Fibroblast of lung (primary cell): ENCODE data around the gene RNF220. TPM values are rescaled to one million over a fixed set of nuclear protein-coding genes. Genes with fewer than 3 reads are reported as not detected.

Source experiments
- DNase-seq, 2 donors: peaks; one replicate each; pipeline versions ENCODE4 v3.0.0 to v3.0.0-alpha.2; 2010; ENCODE audit warnings: low read depth in 2 of 2
- H2AFZ ChIP-seq: 2 replicates; pipeline ENCODE4 v1.5.1; 2012; ENCODE audit warnings: low read length, control low read depth, inconsistent platforms
- H3K27ac ChIP-seq: 2 replicates; pipeline ENCODE4 v1.5.1; 2011; ENCODE audit warnings: low read length, control low read depth; ENCODE audit not compliant: insufficient read depth
- H3K27me3 ChIP-seq: 2 replicates; pipeline ENCODE4 v1.5.1; 2011; ENCODE audit warnings: mild to moderate bottlenecking, low read length; ENCODE audit not compliant: control insufficient read depth, insufficient read depth
- H3K36me3 ChIP-seq: 2 replicates; pipeline ENCODE4 v1.5.1; 2011; ENCODE audit warnings: low read length; ENCODE audit not compliant: control insufficient read depth, insufficient read depth
- H3K4me1 ChIP-seq: 2 replicates; pipeline ENCODE4 v1.5.1; 2011; ENCODE audit warnings: low read length; ENCODE audit not compliant: control insufficient read depth, insufficient read depth; ENCODE audit errors: extremely low read depth
- H3K4me2 ChIP-seq: 2 replicates; pipeline ENCODE4 v1.5.1; 2011; ENCODE audit warnings: low read length, control low read depth; ENCODE audit not compliant: insufficient read depth; ENCODE audit errors: extremely low read depth
- H3K4me3 ChIP-seq, 4 experiments: fragments of 200-600 bp in 1 of 4; sonication (generic) in 1 of 4; replicated peaks in 1 of 4; 2 replicates each; pipeline ENCODE4 v1.5.1; 2011 to 2016; ENCODE audit warnings: low read length in 4 of 4, low read depth in 3 of 4, mild to moderate bottlenecking in 3 of 4, control low read depth in 2 of 4, inconsistent platforms in 1 of 4, mixed read lengths in 1 of 4; ENCODE audit not compliant: insufficient read depth in 1 of 4; ENCODE audit errors: control extremely low read depth in 1 of 4
- H3K79me2 ChIP-seq: 2 replicates; pipeline ENCODE4 v1.5.1; 2012; ENCODE audit warnings: mild to moderate bottlenecking, low read length, inconsistent platforms; ENCODE audit not compliant: control insufficient read depth, insufficient read depth
- H3K9ac ChIP-seq: 2 replicates; pipeline ENCODE4 v1.5.1; 2011; ENCODE audit warnings: mild to moderate bottlenecking, low read length, control low read depth; ENCODE audit not compliant: insufficient read depth
- H3K9me3 ChIP-seq: 2 replicates; pipeline ENCODE4 v1.5.1; 2012; ENCODE audit warnings: low read depth, low read length; ENCODE audit not compliant: control insufficient read depth, insufficient read depth
- H4K20me1 ChIP-seq: 2 replicates; pipeline ENCODE4 v1.5.1; 2011; ENCODE audit warnings: low read length; ENCODE audit not compliant: control insufficient read depth, insufficient read depth; ENCODE audit errors: extremely low read depth
- CTCF ChIP-seq, 2 donors: IDR thresholded peaks in 1 of 2; conservative IDR thresholded peaks in 1 of 2; 1 replicate in 1 of 2; 2 replicates in 1 of 2; pipeline ENCODE4 v1.5.1; 2011 to 2012; ENCODE audit warnings: low read length in 2 of 2, control low read depth in 1 of 2, inconsistent platforms in 1 of 2, low read depth in 1 of 2, mild to moderate bottlenecking in 1 of 2
- EZH2 ChIP-seq: IDR thresholded peaks from 2 replicates; pipeline ENCODE4 v1.5.1; 2012; ENCODE audit warnings: low read length, control low read depth, mild to moderate bottlenecking; ENCODE audit errors: missing control alignments
- polyA plus RNA-seq, 2 donors: library from polyadenylated mRNA; depleted of rRNA in 1 of 2; stranded (reverse) in 1 of 2; unstranded in 1 of 2; fragments of >200 nt; gene quantifications; 2 replicates each; pipeline ENCODE4 v1.2.1, GENCODE V29; 2011 to 2012; ENCODE audit warnings: missing spikeins in 1 of 2
- total RNA-seq: library from RNA; depleted of rRNA; stranded (reverse); fragments of >200 nt; gene quantifications from 2 replicates; pipeline ENCODE4 v1.2.1, GENCODE V29; 2014

Gene RNF220
- total and polyA plus RNA-seq, 2 donors (not counting 1 experiment from before 2014, with no cell fraction given) = 42.3 to 52.0 TPM

GRCh38 chr1:44512313-44512885 lies 107.3 kb downstream of the RNF220 start:
- no peak for DNase-seq
- Histone ChIP-seq H4K20me1 (no peaks in the 10 kb centered on the region), H3K9ac (no peak overlapping the region), H3K27ac (no peak overlapping the region), H3K79me2 (no peaks in the 10 kb centered on the region), H3K36me3 (no peaks in the 10 kb centered on the region), H3K9me3 (no peaks in the 10 kb centered on the region), H3K4me2 (no peak overlapping the region), H3K4me1 (no peaks in the 10 kb centered on the region), H2AFZ (no peak overlapping the region), H3K4me3 (no peak overlapping the region), H3K27me3 (peaks cover 35% of the 10 kb centered on the region)
- TF ChIP-seq EZH2 (no peak), CTCF (conservative IDR thresholded peaks at IDR 0.05 in 1 of 2, IDR thresholded peaks at IDR 0.05 in 1 of 2; ENCODE audit: low read depth in 1 of 2, low read length in 2 of 2) (no peak)

GRCh38 chr1:44513111-44513510 lies 108.1 kb downstream of the RNF220 start:
- Histone ChIP-seq H3K4me1 (no peaks in the 10 kb centered on the region), H3K4me2 (no peak overlapping the region), H3K36me3 (no peaks in the 10 kb centered on the region), H3K27me3 (peaks cover 34% of the 10 kb centered on the region), H4K20me1 (no peaks in the 10 kb centered on the region), H3K9ac (no peak overlapping the region), H3K79me2 (no peaks in the 10 kb centered on the region), H2AFZ (no peak overlapping the region), H3K9me3 (no peaks in the 10 kb centered on the region), H3K4me3 (no peak overlapping the region), H3K27ac (no peak overlapping the region)
- DNase-seq = no peak
- TF ChIP-seq CTCF (conservative IDR thresholded peaks at IDR 0.05 in 1 of 2, IDR thresholded peaks at IDR 0.05 in 1 of 2; ENCODE audit: low read depth in 1 of 2, low read length in 2 of 2) = no peak

GRCh38 chr1:44514673-44515072 lies 109.6 kb downstream of the RNF220 start:
- Histone ChIP-seq H3K4me2 (no peak overlapping the region), H4K20me1 (no peaks in the 10 kb centered on the region), H3K79me2 (no peaks in the 10 kb centered on the region), H3K9me3 (no peaks in the 10 kb centered on the region), H3K4me1 (no peaks in the 10 kb centered on the region), H3K27ac (no peak overlapping the region), H3K36me3 (no peaks in the 10 kb centered on the region), H3K4me3 (no peak overlapping the region), H2AFZ (no peak overlapping the region), H3K9ac (no peak overlapping the region), H3K27me3 (peaks cover 26% of the 10 kb centered on the region)
- no peak for DNase-seq
- TF ChIP-seq CTCF (conservative IDR thresholded peaks at IDR 0.05 in 1 of 2, IDR thresholded peaks at IDR 0.05 in 1 of 2; ENCODE audit: low read depth in 1 of 2, low read length in 2 of 2) (no peak), EZH2 (no peak)
